A673 (cell line): ENCODE data around the gene TRABD.

ENCODE experiments used
- EZH2 ChIP-seq: fragments of 200-600 bp; sonication (generic); IDR thresholded peaks from 2 replicates; pipeline ENCODE4 v1.6.1; 2017; ENCODE audit warnings: borderline replicate concordance, low read depth, mild to moderate bottlenecking, mixed read lengths, antibody characterized with exemption, low read length; ENCODE audit not compliant: poor library complexity, severe bottlenecking
- TF ChIP-seq, protein P1 (sequence below): fragments of 300-800, 200-600 bp; sonication (generic); conservative IDR thresholded peaks from 2 replicates; pipeline ENCODE4 v1.5.1; 2017; ENCODE audit warnings: low read depth, mild to moderate bottlenecking, antibody characterized with exemption, low read length, moderate library complexity, mixed read lengths

DNA sequence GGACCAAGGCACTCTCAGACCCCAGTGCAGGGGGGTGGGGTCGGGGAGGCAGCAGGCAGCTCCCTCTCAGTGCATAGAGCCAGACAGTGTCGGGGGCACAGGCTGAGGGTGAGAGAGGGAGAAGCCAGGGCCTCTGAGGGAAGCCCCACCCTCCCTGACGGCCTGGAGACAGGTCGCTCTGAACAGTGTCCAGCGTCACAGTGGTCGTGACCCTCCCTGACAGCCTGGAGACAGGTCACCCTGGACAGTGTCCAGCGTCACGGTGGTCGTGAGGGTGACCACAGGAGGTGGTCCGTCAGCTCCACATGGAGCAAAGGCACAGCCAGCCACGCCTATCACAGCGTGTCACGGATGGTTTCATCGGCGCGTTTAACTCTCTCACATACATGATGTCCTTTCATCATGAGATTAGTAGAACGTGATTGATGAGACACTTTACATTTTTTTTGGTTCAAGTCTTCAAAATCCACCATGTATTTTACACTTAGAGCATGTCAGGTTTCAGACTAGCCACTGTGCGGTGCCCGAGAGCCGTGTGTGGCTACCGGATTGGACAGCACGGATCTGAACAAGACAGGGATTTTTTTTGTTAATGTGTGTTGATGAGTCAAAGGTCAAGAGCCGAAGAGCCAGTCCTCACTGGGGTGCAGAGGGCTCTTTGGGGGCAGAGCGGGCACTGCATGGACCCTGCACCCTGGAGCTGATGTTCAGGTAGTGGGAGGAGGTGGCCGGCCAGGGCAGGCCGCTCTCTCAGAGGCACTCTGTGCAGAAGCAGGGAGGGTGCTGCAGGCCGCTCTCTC lies 39.1 kb upstream of the TRABD start:
- TF ChIP-seq, protein P1, sequence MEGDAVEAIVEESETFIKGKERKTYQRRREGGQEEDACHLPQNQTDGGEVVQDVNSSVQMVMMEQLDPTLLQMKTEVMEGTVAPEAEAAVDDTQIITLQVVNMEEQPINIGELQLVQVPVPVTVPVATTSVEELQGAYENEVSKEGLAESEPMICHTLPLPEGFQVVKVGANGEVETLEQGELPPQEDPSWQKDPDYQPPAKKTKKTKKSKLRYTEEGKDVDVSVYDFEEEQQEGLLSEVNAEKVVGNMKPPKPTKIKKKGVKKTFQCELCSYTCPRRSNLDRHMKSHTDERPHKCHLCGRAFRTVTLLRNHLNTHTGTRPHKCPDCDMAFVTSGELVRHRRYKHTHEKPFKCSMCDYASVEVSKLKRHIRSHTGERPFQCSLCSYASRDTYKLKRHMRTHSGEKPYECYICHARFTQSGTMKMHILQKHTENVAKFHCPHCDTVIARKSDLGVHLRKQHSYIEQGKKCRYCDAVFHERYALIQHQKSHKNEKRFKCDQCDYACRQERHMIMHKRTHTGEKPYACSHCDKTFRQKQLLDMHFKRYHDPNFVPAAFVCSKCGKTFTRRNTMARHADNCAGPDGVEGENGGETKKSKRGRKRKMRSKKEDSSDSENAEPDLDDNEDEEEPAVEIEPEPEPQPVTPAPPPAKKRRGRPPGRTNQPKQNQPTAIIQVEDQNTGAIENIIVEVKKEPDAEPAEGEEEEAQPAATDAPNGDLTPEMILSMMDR: peak; percentile 88
- no peak for TF ChIP-seq EZH2
